Spleen (tissue), 7 donors: Measurements from ENCODE around the gene SLC25A6.

Source experiments
- POLR2A ChIP-seq, 3 donors: fragments of 450-650 bp; IDR thresholded peaks; one replicate each; pipeline ENCODE4 v1.5.1; 2017; ENCODE audit warnings: antibody characterized with exemption in 3 of 3, mild to moderate bottlenecking in 1 of 3
- TF ChIP-seq, protein P1 (sequence below), 11 experiments: fragments of 200-600 bp in 7 of 11; fragments of 450-650 bp in 4 of 11; sonication (generic) in 4 of 11; IDR thresholded peaks in 8 of 11; conservative IDR thresholded peaks in 3 of 11; 1 replicate in 7 of 11; 2 replicates in 4 of 11; pipeline versions ENCODE4 v1.4.0 to v1.8.0; 2016 to 2021; ENCODE audit warnings: antibody characterized with exemption in 11 of 11, inconsistent platforms in 4 of 11, mild to moderate bottlenecking in 1 of 11
- donor health status: DM: no; HTN: no; CAD: no; lungs with moderate emphysema.
- donor health status: DM: no; HTN: no; CAD: no.
- donor health status: DM: no; HTN: no; CAD: no.

DNA sequence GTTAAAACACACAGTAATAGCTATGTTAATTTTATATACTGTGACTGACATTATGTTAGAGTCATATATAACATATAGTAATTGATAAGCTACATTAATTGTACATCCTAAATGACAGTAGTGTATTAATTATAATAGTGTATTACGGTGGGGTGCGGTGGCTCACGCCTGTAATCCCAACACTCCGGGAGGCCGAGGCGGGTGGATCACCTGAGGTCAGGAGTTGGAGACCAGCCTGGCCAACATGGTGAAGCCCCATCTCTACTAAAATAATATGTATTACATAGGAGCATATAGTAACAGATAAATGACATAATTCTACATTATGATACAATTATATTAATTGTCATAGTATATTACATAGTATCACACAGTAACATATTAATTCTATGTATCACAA lies 48.6 kb upstream of the SLC25A6 start:
- TF ChIP-seq, protein P1, sequence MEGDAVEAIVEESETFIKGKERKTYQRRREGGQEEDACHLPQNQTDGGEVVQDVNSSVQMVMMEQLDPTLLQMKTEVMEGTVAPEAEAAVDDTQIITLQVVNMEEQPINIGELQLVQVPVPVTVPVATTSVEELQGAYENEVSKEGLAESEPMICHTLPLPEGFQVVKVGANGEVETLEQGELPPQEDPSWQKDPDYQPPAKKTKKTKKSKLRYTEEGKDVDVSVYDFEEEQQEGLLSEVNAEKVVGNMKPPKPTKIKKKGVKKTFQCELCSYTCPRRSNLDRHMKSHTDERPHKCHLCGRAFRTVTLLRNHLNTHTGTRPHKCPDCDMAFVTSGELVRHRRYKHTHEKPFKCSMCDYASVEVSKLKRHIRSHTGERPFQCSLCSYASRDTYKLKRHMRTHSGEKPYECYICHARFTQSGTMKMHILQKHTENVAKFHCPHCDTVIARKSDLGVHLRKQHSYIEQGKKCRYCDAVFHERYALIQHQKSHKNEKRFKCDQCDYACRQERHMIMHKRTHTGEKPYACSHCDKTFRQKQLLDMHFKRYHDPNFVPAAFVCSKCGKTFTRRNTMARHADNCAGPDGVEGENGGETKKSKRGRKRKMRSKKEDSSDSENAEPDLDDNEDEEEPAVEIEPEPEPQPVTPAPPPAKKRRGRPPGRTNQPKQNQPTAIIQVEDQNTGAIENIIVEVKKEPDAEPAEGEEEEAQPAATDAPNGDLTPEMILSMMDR (IDR thresholded peaks at IDR 0.05 in 8 of 11, conservative IDR thresholded peaks at IDR 0.05 in 3 of 11): no peak
- TF ChIP-seq POLR2A (IDR thresholded peaks at IDR 0.05): no peak
